Measurements from ENCODE around the gene RAB7A. TPM values are rescaled to one million over a fixed set of nuclear protein-coding genes. Genes with fewer than 3 reads are reported as not detected.
A peak's percentile ranks its signal among the peaks of the same experiment; 100 is the strongest.
"Not testable (repeated sequence)": the region's sequence is repeated elsewhere in the genome, so short reads cannot be mapped to it uniquely, and the experiment has no call there.

The RAB7A gene
- total RNA-seq, 1 donor from 2014 or later = 329 TPM

- Mint-ChIP-seq H3K9me3 (no peaks in the 10 kb centered on the region), H3K27me3 (ENCODE audit: insufficient read depth) (no peaks in the 10 kb centered on the region), H3K27ac (no peak overlapping the region), H3K4me1 (ENCODE audit: low read depth) (no peaks in the 10 kb centered on the region), H3K36me3 (ENCODE audit: low read depth) (peaks cover 12% of the 10 kb centered on the region), H3K4me3 (no peak overlapping the region)
- DNase-seq (ENCODE audit: low spot score) = no peak
- intact Hi-C loops (cut with micrococcal nuclease) = no loop called here
These were observed 98.3 kb downstream of the RAB7A start for GRCh38 chr3:128824132-128824850.

GRCh38 chr3:128825117-128825725 lies 99.2 kb downstream of the RAB7A start:
- no peak overlapping the region for H3K27ac Mint-ChIP-seq
- no peaks in the 10 kb centered on the region for H3K4me1 Mint-ChIP-seq (ENCODE audit: low read depth)
- H3K36me3 Mint-ChIP-seq (ENCODE audit: low read depth) = peaks cover 8% of the 10 kb centered on the region
- H3K9me3 Mint-ChIP-seq = no peaks in the 10 kb centered on the region
- no peak overlapping the region for H3K4me3 Mint-ChIP-seq
- H3K27me3 Mint-ChIP-seq (ENCODE audit: insufficient read depth) = no peaks in the 10 kb centered on the region
- DNase-seq (ENCODE audit: low spot score) = no peak
- intact Hi-C loops (cut with micrococcal nuclease) = no loop called here

- H3K4me1 Mint-ChIP-seq (ENCODE audit: low read depth); H3K9me3 Mint-ChIP-seq; H3K27me3 Mint-ChIP-seq (ENCODE audit: insufficient read depth); DNase-seq (ENCODE audit: low spot score); H3K4me3 Mint-ChIP-seq; intact Hi-C loops (cut with micrococcal nuclease); H3K27ac Mint-ChIP-seq; H3K36me3 Mint-ChIP-seq (ENCODE audit: low read depth): not testable (repeated sequence)
These were observed 103.1 kb downstream of the RAB7A start for GRCh38 chr3:128829087-128829486.

- H3K4me1 Mint-ChIP-seq (ENCODE audit: low read depth); H3K9me3 Mint-ChIP-seq; H3K4me3 Mint-ChIP-seq; DNase-seq (ENCODE audit: low spot score); H3K36me3 Mint-ChIP-seq (ENCODE audit: low read depth); H3K27me3 Mint-ChIP-seq (ENCODE audit: insufficient read depth); intact Hi-C loops (cut with micrococcal nuclease); H3K27ac Mint-ChIP-seq: not testable (repeated sequence)
These were observed 104.1 kb downstream of the RAB7A start for GRCh38 chr3:128829925-128830625.

- DNase-seq (ENCODE audit: low spot score); H3K27ac Mint-ChIP-seq; H3K36me3 Mint-ChIP-seq (ENCODE audit: low read depth); H3K9me3 Mint-ChIP-seq; H3K27me3 Mint-ChIP-seq (ENCODE audit: insufficient read depth); intact Hi-C loops (cut with micrococcal nuclease); H3K4me3 Mint-ChIP-seq; H3K4me1 Mint-ChIP-seq (ENCODE audit: low read depth): not testable (repeated sequence)
These were observed 104.8 kb downstream of the RAB7A start for GRCh38 chr3:128830762-128831161.

- H3K27ac Mint-ChIP-seq; intact Hi-C loops (cut with micrococcal nuclease): not testable (repeated sequence)
These were observed 107.0 kb downstream of the RAB7A start for GRCh38 chr3:128832979-128833378.

GRCh38 chr3:128835096-128835495 lies 109.1 kb downstream of the RAB7A start:
- no peak for DNase-seq (ENCODE audit: low spot score)

More at GRCh38 chr3:128832979-128833378, 107.0 kb downstream of the RAB7A start:
- not testable (repeated sequence) for H3K9me3 Mint-ChIP-seq; DNase-seq (ENCODE audit: low spot score); H3K36me3 Mint-ChIP-seq (ENCODE audit: low read depth); H3K27me3 Mint-ChIP-seq (ENCODE audit: insufficient read depth); H3K4me1 Mint-ChIP-seq (ENCODE audit: low read depth); H3K4me3 Mint-ChIP-seq

GRCh38 chr3:128841926-128842920 lies 116.2 kb downstream of the RAB7A start:
- no peaks in the 10 kb centered on the region for H3K27me3 Mint-ChIP-seq (ENCODE audit: insufficient read depth)
- no peak overlapping the region for H3K4me3 Mint-ChIP-seq
- no peaks in the 10 kb centered on the region for H3K9me3 Mint-ChIP-seq
- H3K36me3 Mint-ChIP-seq (ENCODE audit: low read depth) = no peaks in the 10 kb centered on the region
- intact Hi-C loops (cut with micrococcal nuclease) = no loop called here
- DNase-seq (ENCODE audit: low spot score) = no peak
- H3K27ac Mint-ChIP-seq = no peak overlapping the region
- peaks cover 18% of the 10 kb centered on the region for H3K4me1 Mint-ChIP-seq (ENCODE audit: low read depth)

More at GRCh38 chr3:128835096-128835495, 109.1 kb downstream of the RAB7A start:
- Mint-ChIP-seq H3K27me3 (ENCODE audit: insufficient read depth) (peaks cover 2% of the 10 kb centered on the region), H3K36me3 (ENCODE audit: low read depth) (no peaks in the 10 kb centered on the region), H3K4me3 (no peak overlapping the region), H3K4me1 (ENCODE audit: low read depth) (no peaks in the 10 kb centered on the region), H3K9me3 (no peaks in the 10 kb centered on the region), H3K27ac (no peak overlapping the region)
- intact Hi-C loops (cut with micrococcal nuclease) = no loop called here

- Mint-ChIP-seq H3K27me3 (ENCODE audit: insufficient read depth) (no peaks in the 10 kb centered on the region), H3K4me3 (no peak overlapping the region), H3K9me3 (no peaks in the 10 kb centered on the region), H3K27ac (peak overlapping the region; percentile 15), H3K36me3 (ENCODE audit: low read depth) (no peaks in the 10 kb centered on the region), H3K4me1 (ENCODE audit: low read depth) (peaks cover 18% of the 10 kb centered on the region)
- DNase-seq (ENCODE audit: low spot score) = no peak
- intact Hi-C loops (cut with micrococcal nuclease) = no loop called here
These were observed 118.5 kb downstream of the RAB7A start for GRCh38 chr3:128844502-128844901.

- H3K27me3 Mint-ChIP-seq (ENCODE audit: insufficient read depth) = no peaks in the 10 kb centered on the region
- intact Hi-C loops (cut with micrococcal nuclease) = loop anchor here (1.0 kb wide), 1 partner anchor 119 kb away; the partner anchor contains the start of gene RAB7A
- no peak for DNase-seq (ENCODE audit: low spot score)
- no peaks in the 10 kb centered on the region for H3K36me3 Mint-ChIP-seq (ENCODE audit: low read depth)
- no peaks in the 10 kb centered on the region for H3K9me3 Mint-ChIP-seq
- peaks cover 18% of the 10 kb centered on the region for H3K4me1 Mint-ChIP-seq (ENCODE audit: low read depth)
- H3K27ac Mint-ChIP-seq = peak overlapping the region; percentile 56
- H3K4me3 Mint-ChIP-seq = peak overlapping the region; percentile 54
These were observed 119.3 kb downstream of the RAB7A start for GRCh38 chr3:128845119-128845777.

GRCh38 chr3:128845778-128846485 lies 119.9 kb downstream of the RAB7A start:
- peak overlapping the region; percentile 77 for H3K4me3 Mint-ChIP-seq
- no peaks in the 10 kb centered on the region for H3K36me3 Mint-ChIP-seq (ENCODE audit: low read depth)

More at GRCh38 chr3:128845778-128846485, 119.9 kb downstream of the RAB7A start:
- intact Hi-C loops (cut with micrococcal nuclease) = loop anchor here (1.0 to 2.0 kb wide), 7 partner anchors 33 to 229 kb away; partner anchors contain the start of genes ACAD9, RAB7A and RPN1
- peak; percentile 75 for DNase-seq (ENCODE audit: low spot score)
- Mint-ChIP-seq H3K27ac (peak overlapping the region; percentile 90), H3K4me1 (ENCODE audit: low read depth) (peaks cover 18% of the 10 kb centered on the region), H3K9me3 (no peaks in the 10 kb centered on the region), H3K27me3 (ENCODE audit: insufficient read depth) (no peaks in the 10 kb centered on the region)

Measured in activated T-helper 1 cell treated with anti-CD3 and anti-CD28 coated beads, Interleukin-12 subunit alpha, Interleukin-12 subunit beta, Interleukin-2, Interleukin-4 antibody, amounts not matched to agents 30 ng/mL and 10 ng/mL and 1 ng/mL, durations not matched to agents 14 hours and 24 hours and 36 hours (primary cell).